Measurements from ENCODE around the gene JADE2. TPM values are rescaled to one million over a fixed set of nuclear protein-coding genes. Genes with fewer than 3 reads are reported as not detected.

JADE2 gene
- total RNA-seq, 2 experiments from 2014 or later: 120 to 124 TPM

DNA sequence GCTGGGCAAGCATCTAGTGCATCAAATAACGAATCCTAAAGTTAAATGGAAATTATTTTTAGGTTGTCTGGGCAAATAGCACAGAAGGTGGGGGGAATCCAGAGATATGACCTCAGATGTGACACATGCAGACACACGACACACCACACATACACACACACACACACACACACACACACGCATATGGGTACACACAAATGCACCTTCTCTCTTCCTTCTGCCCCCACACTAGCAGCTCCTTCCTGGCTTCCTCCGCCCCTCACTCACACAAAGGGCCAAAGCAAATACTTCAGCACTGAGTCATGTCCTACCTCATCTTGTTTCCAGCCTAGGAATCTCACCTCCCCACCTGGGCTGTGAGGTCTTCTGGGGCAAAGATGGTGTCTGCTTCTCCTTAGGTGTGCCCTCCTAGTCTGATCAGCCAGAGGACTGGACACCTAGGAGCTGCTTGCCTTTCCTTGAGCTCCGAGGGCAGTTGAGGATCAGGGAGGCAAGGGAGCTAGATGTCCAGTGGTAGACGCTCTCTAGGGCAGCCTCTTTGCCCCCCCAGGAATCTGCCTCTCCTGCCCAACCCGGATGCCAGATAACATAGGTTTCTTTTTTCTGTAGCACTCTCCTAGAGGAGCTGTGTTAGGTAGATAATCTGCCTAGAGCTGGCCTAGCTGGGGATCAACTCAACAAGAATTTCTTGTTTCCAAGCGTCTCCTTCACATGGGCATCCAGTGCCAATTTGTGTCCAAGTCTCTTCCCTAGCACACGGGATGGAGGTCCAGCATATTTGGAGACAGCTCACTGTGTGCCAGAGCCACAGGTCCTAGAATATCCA lies 14.3 kb upstream of the JADE2 start:
- POLR2A ChIA-PET: interaction anchor here (1.1 to 1.8 kb wide), 3 partner anchors 8 to 140 kb away, joined by 3 to 6 read pairs (median 5); partner anchors contain the start of gene UBE2B
- no peak overlapping the region for H3K27ac ChIP-seq (ENCODE audit: low read depth in 1 of 2, low read length in 2 of 2)
- H3K4me1 ChIP-seq (ENCODE audit: insufficient read depth, low read length): peaks cover 4% of the 10 kb centered on the region
- Mint-ChIP-seq H3K4me3 (no peak overlapping the region), H3K36me3 (ENCODE audit: low read depth) (no peaks in the 10 kb centered on the region), H3K27ac (no peak overlapping the region), H3K4me1 (ENCODE audit: low read depth) (peaks cover 4% of the 10 kb centered on the region), H3K9me3 (no peaks in the 10 kb centered on the region), H3K27me3 (no peaks in the 10 kb centered on the region)
- CTCF ChIA-PET: interaction anchor here (0.9 to 1.0 kb wide), 2 partner anchors 12 kb away, joined by 3 read pairs; no protein-coding TSS in a partner anchor
- intact Hi-C loops (cut with DNase I, micrococcal nuclease): no loop called here
- DNase-seq (peak in 2 of 14 experiments; percentile 30 to 51), ATAC-seq (ENCODE audit: poor library complexity) (peak; percentile 14)
- no peaks in the 10 kb centered on the region for H3K36me3 ChIP-seq (ENCODE audit: insufficient read depth, low read length)
- TF ChIP-seq, protein P1, sequence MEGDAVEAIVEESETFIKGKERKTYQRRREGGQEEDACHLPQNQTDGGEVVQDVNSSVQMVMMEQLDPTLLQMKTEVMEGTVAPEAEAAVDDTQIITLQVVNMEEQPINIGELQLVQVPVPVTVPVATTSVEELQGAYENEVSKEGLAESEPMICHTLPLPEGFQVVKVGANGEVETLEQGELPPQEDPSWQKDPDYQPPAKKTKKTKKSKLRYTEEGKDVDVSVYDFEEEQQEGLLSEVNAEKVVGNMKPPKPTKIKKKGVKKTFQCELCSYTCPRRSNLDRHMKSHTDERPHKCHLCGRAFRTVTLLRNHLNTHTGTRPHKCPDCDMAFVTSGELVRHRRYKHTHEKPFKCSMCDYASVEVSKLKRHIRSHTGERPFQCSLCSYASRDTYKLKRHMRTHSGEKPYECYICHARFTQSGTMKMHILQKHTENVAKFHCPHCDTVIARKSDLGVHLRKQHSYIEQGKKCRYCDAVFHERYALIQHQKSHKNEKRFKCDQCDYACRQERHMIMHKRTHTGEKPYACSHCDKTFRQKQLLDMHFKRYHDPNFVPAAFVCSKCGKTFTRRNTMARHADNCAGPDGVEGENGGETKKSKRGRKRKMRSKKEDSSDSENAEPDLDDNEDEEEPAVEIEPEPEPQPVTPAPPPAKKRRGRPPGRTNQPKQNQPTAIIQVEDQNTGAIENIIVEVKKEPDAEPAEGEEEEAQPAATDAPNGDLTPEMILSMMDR (IDR thresholded peaks at IDR 0.05): no peak
- no peaks in the 10 kb centered on the region for H3K9me3 ChIP-seq (ENCODE audit: control insufficient read depth in 1 of 2, insufficient read depth in 1 of 2, low read length in 2 of 2)
- H3K27me3 ChIP-seq (ENCODE audit: control insufficient read depth in 1 of 2, insufficient read depth in 2 of 2, low read length in 2 of 2): no peaks in the 10 kb centered on the region
- no peak overlapping the region for H3K4me3 ChIP-seq (ENCODE audit: low read length)

DNA sequence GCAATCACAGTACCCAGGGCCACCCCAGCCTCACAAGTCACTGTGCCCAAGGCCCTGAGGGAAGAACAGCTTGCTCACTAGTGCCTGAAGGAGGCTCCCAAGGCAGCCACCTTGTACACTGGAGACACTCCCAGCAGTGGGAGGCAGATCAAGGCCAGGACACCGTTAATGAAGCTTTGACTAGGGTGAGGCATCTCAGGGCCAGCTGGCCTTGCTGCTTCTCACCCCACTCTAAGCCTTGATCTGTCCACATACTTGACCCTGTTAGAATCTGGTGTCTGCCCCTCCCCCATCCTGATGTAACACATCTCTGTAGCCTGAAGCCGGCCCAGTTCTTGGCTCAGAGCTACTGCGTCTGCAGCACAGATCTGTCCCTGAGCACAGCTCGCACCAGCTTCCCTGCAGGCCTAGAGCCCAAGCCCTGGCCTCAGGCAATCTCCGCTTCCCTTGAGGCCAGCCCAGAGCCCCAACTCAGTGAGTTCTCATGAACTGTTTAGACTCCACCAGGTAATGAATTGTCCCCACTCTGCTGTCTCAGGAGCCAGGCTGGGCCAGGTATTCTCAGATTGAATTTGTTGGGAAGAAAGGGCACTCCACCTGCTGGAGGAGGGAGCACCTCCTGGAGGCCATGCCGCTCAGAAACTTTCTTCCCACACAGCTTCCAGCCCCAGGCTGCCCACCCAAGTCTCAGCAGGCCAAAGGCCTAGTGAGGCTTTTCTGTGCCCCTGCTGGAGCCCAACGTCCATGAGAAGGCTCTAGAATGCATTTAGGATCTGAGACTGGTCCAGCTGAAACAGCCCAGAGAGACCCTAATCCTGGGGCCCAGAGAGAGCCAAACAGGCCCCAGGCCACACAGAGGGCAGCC lies 13.4 kb upstream of the JADE2 start:
- ChIA-PET POLR2A (interaction anchor here (1.1 to 1.8 kb wide), 3 partner anchors 9 to 141 kb away, joined by 3 to 6 read pairs (median 5); partner anchors contain the start of gene UBE2B), CTCF (interaction anchor here (0.9 kb wide), 1 partner anchor 11 kb away, joined by 3 read pairs; no protein-coding TSS in a partner anchor)
- no peaks in the 10 kb centered on the region for H3K4me1 ChIP-seq (ENCODE audit: insufficient read depth, low read length)
- Mint-ChIP-seq H3K27me3 (no peaks in the 10 kb centered on the region), H3K36me3 (ENCODE audit: low read depth) (no peaks in the 10 kb centered on the region), H3K4me3 (no peak overlapping the region), H3K9me3 (no peaks in the 10 kb centered on the region), H3K4me1 (ENCODE audit: low read depth) (peaks cover 4% of the 10 kb centered on the region), H3K27ac (no peak overlapping the region)
- H3K9me3 ChIP-seq (ENCODE audit: control insufficient read depth in 1 of 2, insufficient read depth in 1 of 2, low read length in 2 of 2): no peaks in the 10 kb centered on the region
- H3K36me3 ChIP-seq (ENCODE audit: insufficient read depth, low read length): no peaks in the 10 kb centered on the region
- H3K27me3 ChIP-seq (ENCODE audit: control insufficient read depth in 1 of 2, insufficient read depth in 2 of 2, low read length in 2 of 2): no peaks in the 10 kb centered on the region
- DNase-seq (no peak), ATAC-seq (ENCODE audit: poor library complexity) (no peak)
- TF ChIP-seq, protein P1 (IDR thresholded peaks at IDR 0.05): no peak
- intact Hi-C loops (cut with DNase I, micrococcal nuclease): no loop called here
- H3K4me3 ChIP-seq (ENCODE audit: low read length): no peak overlapping the region
- H3K27ac ChIP-seq (ENCODE audit: low read depth in 1 of 2, low read length in 2 of 2): no peak overlapping the region

DNA sequence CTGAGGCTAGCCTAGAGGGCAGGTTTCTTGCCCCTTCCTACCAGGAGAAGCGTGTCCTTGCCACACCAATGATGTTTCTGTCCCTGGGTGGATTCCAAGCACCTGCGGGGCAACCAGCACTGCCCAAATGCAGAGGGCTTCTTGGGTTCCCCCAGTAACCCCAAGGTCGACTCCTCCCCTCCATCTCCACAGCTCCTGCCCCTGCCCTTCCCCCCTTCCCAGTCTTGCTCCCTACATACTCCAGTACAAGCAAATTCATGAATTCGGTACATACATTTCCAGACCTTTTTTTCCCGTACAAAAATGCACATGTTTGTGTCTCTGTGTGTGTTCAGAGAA lies 12.8 kb upstream of the JADE2 start:
- Histone ChIP-seq H3K9me3 (ENCODE audit: control insufficient read depth in 1 of 2, insufficient read depth in 1 of 2, low read length in 2 of 2) (no peaks in the 10 kb centered on the region), H3K4me3 (ENCODE audit: low read length) (no peak overlapping the region), H3K27ac (ENCODE audit: low read depth in 1 of 2, low read length in 2 of 2) (no peak overlapping the region), H3K4me1 (ENCODE audit: insufficient read depth, low read length) (no peaks in the 10 kb centered on the region), H3K36me3 (ENCODE audit: insufficient read depth, low read length) (no peaks in the 10 kb centered on the region), H3K27me3 (ENCODE audit: control insufficient read depth in 1 of 2, insufficient read depth in 2 of 2, low read length in 2 of 2) (no peaks in the 10 kb centered on the region)
- Mint-ChIP-seq H3K4me3 (no peak overlapping the region), H3K27ac (no peak overlapping the region), H3K27me3 (no peaks in the 10 kb centered on the region), H3K36me3 (ENCODE audit: low read depth) (no peaks in the 10 kb centered on the region), H3K9me3 (no peaks in the 10 kb centered on the region), H3K4me1 (ENCODE audit: low read depth) (peaks cover 4% of the 10 kb centered on the region)
- DNase-seq (no peak), ATAC-seq (ENCODE audit: poor library complexity) (no peak)
- ChIA-PET POLR2A (no interaction called here), CTCF (no interaction called here)
- intact Hi-C loops (cut with DNase I, micrococcal nuclease): no loop called here
- TF ChIP-seq, protein P1 (IDR thresholded peaks at IDR 0.05): no peak
